HFF-Myc (cell line): Measurements from ENCODE around the gene LRRIQ1.

Experiments
- DNase-seq: peaks from one replicate; pipeline ENCODE4 v3.0.0-alpha.2; 2011; ENCODE audit warnings: low read depth; ENCODE audit errors: extremely low read depth
- H3K4me3 ChIP-seq: replicated peaks from 2 replicates; pipeline ENCODE4 v1.5.1; 2011; ENCODE audit warnings: low read depth, mild to moderate bottlenecking, control low read depth, low read length
- CTCF ChIP-seq: IDR thresholded peaks from 2 replicates; pipeline ENCODE4 v1.5.1; 2012; ENCODE audit warnings: mild to moderate bottlenecking, low read depth, low read length, control low read depth; ENCODE audit errors: missing control alignments

LRRIQ1 gene

GRCh38 chr12:85260896-85261295 lies 224.7 kb downstream of the LRRIQ1 start:
- no peak for TF ChIP-seq CTCF
- H3K4me3 ChIP-seq: no peak overlapping the region
- DNase-seq: no peak

GRCh38 chr12:85266356-85266755 lies 230.2 kb downstream of the LRRIQ1 start:
- no peak overlapping the region for H3K4me3 ChIP-seq
- TF ChIP-seq CTCF: no peak

GRCh38 chr12:85273381-85274314 lies 237.5 kb downstream of the LRRIQ1 start:
- TF ChIP-seq CTCF: no peak
- DNase-seq: no peak
- H3K4me3 ChIP-seq: no peak overlapping the region

More at GRCh38 chr12:85266356-85266755, 230.2 kb downstream of the LRRIQ1 start:
- no peak for DNase-seq

- no peak overlapping the region for H3K4me3 ChIP-seq
Observed at GRCh38 chr12:85274315-85274651, 238.1 kb downstream of the LRRIQ1 start.

GRCh38 chr12:85275374-85275773 lies 239.2 kb downstream of the LRRIQ1 start:
- no peak for DNase-seq
- H3K4me3 ChIP-seq: no peak overlapping the region
- TF ChIP-seq CTCF: no peak

More at GRCh38 chr12:85274315-85274651, 238.1 kb downstream of the LRRIQ1 start:
- no peak for TF ChIP-seq CTCF
- no peak for DNase-seq

GRCh38 chr12:85277191-85277590 lies 241.0 kb downstream of the LRRIQ1 start:
- no peak for DNase-seq
- TF ChIP-seq CTCF: no peak
- no peak overlapping the region for H3K4me3 ChIP-seq
